ENCODE measurements around the gene USP16.

DNA sequence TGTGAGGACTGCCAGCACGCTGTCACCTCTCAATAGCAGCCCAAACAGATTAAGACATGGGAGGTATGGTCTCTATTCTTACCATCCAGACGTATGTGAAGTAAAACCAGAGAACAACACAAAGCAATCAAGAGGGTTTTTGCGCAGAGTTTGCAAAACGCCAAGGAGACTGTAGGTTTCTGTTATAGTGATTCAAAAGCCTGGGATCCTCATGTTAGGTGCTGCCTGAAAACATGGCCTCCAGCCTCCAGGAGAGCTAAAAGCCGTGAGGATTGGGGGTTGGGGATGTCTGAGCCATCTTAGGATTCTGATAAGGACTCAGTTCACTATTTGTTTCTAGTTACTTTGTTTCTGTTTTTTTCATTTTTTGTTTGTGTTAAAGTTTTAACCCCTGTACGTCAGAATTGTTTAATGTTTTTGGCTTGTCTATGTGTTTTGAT, 53.2 kb downstream of the USP16 start:
- TF ChIP-seq POLR2A (IDR thresholded peaks at IDR 0.05; ENCODE audit: low read length) (no peak), GATA1 (IDR thresholded peaks at IDR 0.05; ENCODE audit: low read depth, low read length) (no peak)

Measured in erythroblast (primary cell).